NCI-H1417 (cell line): ENCODE results near the gene MARF1.
"Not testable (repeated sequence)": the region's sequence is repeated elsewhere in the genome, so short reads cannot be mapped to it uniquely, and the experiment has no call there.

ENCODE experiments used
- DNase-seq, 3 experiments: peaks; one replicate each; lab custom pipeline; 2025; lab: John Stamatoyannopoulos, UW

MARF1 gene, protein sequence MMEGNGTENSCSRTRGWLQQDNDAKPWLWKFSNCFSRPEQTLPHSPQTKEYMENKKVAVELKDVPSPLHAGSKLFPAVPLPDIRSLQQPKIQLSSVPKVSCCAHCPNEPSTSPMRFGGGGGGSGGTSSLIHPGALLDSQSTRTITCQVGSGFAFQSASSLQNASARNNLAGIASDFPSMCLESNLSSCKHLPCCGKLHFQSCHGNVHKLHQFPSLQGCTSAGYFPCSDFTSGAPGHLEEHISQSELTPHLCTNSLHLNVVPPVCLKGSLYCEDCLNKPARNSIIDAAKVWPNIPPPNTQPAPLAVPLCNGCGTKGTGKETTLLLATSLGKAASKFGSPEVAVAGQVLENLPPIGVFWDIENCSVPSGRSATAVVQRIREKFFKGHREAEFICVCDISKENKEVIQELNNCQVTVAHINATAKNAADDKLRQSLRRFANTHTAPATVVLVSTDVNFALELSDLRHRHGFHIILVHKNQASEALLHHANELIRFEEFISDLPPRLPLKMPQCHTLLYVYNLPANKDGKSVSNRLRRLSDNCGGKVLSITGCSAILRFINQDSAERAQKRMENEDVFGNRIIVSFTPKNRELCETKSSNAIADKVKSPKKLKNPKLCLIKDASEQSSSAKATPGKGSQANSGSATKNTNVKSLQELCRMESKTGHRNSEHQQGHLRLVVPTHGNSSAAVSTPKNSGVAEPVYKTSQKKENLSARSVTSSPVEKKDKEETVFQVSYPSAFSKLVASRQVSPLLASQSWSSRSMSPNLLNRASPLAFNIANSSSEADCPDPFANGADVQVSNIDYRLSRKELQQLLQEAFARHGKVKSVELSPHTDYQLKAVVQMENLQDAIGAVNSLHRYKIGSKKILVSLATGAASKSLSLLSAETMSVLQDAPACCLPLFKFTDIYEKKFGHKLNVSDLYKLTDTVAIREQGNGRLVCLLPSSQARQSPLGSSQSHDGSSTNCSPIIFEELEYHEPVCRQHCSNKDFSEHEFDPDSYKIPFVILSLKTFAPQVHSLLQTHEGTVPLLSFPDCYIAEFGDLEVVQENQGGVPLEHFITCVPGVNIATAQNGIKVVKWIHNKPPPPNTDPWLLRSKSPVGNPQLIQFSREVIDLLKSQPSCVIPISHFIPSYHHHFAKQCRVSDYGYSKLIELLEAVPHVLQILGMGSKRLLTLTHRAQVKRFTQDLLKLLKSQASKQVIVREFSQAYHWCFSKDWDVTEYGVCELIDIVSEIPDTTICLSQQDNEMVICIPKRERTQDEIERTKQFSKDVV (N-terminal part only)

DNA sequence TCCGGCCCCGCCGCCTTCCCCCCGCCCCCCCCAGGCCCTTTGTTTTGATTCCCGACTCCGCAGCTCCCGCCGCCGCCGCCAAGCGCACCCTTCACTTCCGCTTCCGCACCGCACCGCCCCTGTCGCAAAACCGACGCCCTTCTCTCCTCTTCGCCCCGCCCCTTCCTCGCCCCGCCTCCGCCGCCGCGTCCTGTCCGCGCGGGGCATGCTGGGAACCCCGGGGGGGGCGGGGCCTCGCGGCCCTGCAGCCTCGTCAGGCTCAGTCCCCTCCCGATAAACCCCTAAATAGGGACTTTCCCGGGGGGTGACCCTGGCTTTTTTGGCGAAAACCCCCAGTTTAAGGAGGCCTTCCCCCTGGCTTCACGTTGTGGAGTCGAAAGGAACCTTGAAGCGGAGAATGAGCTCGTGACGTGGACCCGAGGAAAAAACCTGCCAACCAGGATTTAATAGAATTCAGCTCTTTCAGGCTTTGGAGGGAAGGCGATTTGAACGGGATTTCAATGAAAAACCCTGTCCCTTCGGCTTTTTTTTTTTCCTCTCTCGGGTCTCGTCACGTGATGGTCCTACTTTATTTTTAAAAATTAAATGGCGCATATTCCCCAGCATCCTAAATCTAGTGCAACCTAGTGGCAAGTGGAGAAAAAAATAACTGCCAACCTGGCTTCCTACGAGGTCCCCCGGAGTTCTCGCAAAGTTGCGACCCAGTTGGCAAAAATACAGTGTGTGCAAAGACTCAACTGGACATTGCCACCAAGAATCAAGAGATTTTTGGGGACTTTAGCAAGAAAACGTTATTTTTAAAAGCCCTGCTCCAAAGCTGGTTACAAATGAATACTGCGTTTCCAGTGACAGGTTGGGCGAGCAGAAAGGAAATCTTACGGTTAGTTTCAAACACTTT lies at the start of gene MARF1:
Gene MARF1, minus strand, starts transcription at position 107 of the 898 bp plus-strand sequence. CDS start 3,921 bp downstream, outside the sequence.
- DNase-seq = peak; percentile 88 to 97 (median 93)

DNA sequence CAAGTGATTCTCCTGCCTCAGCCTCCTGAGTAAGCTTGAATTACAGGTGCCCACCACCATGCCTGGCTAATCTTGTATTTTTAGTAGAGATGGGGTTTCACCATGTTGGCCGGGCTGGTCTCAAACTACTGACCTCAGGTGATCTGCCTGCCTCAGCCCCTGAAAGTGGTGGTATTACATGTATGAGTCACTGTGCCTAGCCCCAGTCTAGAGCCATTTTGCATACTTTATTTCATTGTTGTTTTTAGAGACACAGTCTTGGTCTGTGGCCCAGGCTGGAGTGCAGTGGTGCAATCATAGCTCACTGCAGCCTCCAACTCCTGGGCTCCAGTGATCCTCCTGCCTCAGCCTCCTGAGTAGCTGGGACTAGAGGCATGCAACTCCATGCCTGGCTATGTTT lies 49.6 kb upstream of the MARF1 start:
- DNase-seq = not testable (repeated sequence)

DNA sequence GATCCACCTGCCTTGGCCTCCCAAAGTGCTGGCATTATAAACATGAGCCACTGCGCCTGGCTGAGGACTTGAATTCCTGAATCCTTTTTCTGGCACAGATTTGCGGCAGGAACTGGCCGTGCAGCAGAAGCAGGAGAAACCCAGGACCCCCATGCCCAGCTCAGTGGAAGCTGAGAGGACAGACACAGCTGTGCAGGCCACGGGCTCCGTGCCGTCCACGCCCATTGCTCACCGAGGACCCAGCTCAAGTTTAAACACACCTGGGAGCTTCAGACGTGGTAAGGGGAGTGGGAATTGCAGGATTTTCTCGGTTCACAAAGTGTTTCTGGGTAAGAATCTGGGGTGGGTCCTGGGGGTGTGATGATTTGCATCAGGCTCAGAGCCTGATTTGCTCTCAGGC lies 48.1 kb upstream of the MARF1 start:
- no peak for DNase-seq

DNA sequence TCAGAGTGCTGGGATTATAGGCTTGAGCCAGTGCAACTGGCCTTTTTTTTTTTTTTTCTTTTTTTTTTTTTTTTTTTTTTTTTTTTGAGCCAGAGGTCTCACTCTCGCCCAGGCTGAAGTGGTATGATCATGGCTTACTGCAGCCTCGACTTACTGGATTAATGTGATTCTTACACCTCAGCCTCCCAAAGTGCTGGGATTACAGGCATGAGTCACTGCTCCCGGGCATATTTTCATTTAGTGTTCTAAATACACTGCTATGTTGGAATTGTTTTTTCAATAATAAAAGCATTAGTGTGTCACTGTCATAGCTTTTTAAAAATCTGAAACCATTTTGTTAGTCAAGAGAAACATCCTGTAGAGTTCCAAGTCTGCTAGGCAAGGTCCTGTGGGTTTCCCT lies 47.3 kb upstream of the MARF1 start:
- no peak for DNase-seq

DNA sequence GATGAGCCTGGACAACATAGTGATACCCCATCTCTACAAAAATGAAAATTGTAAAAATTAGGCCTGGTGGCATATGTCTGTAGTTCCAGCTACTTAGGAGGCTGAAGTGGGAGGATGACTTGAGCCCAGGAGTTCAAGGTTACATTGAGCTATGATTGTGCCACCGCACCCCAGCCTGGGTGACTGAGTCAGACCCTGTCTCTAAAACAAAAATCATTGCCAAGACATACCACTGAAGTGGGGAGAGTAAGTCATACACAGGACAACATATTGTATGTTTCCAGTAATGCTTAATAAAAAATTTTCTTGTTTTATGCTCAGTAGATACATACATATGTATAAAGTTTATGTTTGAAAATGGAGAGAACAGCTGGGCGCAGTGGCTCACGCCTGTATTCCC lies 46.3 kb upstream of the MARF1 start:
- DNase-seq = no peak

DNA sequence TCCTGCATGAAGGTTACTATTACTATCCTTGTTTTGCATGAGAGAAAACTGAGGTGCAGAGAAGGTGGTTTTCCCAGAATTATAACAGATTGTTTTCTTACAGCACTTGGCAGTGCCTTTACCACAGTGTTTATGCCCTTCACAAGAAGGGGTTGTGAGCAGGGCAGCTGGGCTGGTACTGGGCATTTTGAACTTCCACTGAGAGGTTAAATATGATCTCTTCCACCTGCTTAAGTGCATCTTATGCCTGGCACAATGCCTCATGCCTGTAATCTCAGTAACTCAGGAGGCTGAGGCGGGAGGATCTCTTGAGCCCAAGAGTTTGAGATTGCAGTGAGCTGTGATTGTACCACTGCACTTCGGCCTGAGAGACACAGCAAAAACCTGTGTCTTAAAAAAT lies 43.3 kb upstream of the MARF1 start:
- DNase-seq = no peak

DNA sequence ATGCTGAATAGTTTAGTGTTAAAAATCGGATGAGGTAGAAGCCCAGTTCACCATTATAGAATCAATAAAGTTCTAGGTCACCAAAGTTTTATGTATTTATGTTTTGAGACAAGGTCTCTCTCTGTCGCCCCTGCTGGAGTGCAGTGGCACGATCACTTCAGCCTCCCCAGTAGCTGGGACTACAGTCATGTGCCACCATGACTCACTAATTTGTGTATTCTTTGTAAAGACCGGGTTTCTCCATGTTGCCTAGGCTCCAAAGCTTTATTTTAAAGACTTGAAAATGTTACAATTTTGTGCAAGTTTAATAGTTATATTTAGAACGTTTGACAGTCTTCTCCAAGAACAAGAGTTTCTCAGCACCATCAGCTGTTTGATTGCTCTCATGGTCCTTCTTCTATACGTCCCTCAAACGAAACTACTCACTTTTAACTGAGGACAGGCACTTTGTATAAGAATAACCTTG lies 39.2 kb upstream of the MARF1 start:
- DNase-seq = no peak

DNA sequence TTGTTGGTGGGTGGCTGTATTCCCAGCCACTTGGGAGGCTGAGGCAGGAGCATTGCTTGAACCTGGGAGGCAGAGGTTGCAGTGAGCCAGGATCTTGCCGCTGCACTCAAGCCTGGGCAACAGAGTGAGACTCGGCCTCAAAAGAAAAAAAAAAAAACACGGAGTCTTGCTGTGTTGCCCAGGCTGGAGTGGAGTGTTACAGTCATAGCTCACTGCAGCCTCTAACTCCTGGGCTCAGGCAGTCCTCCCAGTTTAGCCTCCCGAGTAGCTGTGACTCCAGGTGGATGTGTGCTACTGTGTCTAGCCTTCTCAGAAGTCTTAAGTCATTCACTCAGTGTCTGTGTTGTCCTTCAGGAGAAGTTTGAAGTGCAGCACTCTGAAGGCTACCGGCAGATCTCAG lies 34.5 kb upstream of the MARF1 start:
- DNase-seq = no peak

DNA sequence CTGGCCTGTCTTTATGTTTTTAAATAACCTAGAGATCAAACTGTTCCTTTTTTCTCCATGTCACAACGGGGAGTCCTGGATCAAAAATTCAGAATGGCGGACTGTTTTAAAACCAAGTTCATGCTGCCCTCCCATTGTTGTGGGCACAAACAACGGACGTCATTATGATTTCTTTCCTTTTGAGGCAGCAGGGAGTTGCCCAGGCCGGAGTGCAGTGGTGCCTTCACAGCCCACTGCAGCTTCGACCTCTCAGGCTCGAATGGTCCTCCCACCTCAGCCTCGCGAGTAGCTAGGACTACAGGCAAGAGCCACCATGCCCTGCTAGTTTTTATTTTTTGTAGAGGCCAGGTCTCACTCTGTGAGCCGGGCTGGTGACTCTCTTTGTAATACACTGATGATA lies 33.6 kb upstream of the MARF1 start:
- DNase-seq = no peak

DNA sequence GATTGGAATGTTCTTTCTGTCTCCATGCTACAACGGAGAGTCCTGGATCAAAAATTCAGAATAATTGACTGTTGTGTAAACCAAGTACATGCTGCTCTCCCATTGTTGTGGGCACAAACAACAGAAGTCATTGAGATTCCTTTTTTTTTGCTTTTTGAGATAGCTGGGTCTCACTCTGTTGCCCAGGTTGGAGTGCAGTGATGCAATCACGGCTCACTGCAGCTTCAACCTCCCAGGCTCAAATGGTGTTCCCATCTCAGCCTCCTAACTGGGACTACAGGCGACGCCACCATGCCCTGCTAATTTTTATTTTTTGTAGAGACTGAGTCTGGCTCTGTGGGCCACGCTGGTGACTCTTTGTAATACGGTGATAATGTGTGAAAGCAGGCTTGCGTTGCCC lies 31.6 kb upstream of the MARF1 start:
- DNase-seq = no peak

DNA sequence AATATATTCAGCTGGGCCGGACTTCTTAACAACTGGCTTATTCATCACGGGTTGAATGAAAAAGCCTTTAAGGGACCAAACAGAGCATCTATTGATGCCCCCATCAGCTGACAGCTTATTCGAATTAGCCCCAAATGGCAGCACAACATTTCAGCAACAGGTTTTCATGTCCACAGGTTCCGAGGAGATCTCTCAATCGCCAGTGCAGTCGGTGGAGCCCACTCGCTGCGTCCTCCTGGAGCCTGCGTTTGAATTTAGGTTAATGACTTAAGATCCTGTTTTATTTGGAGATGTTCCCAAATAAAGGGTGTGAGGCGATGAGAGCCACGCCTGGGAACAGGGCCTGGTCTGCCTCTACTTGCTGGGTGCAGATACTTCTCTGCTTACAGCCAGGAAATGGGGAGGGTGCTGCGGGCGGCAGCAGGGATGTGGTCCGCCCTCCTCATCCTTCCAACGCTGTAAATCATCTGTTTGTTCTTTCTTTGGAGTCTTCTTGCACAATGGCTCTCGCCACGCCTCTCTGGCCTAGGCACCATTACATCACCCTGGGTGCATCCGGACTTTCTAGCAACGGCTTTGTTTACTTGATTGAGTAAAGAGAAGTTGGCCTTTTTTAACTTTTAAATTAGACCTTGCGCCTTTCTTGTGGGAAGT lies 29.7 kb upstream of the MARF1 start:
- DNase-seq = peak in 2 of 3 experiments; percentile 43 to 57

DNA sequence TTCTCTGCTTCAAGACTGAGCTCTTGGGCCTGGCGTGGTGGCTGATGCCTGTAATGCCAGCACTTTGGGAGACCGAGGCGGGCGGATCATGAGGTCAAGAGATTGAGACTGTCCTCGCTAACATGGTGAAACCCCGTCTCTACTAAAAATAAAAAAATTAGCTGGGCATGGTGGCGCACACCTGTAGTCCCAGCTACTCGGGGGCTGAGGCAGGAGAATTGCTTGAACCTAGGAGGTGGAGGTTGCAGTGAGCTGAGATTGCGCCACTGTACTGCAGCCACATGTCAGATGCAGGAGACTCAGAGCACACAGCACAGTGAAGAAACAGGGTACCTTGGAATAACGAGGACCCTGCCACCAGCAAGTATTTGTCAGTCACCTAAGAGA lies 29.2 kb upstream of the MARF1 start:
- not testable (repeated sequence) for DNase-seq

DNA sequence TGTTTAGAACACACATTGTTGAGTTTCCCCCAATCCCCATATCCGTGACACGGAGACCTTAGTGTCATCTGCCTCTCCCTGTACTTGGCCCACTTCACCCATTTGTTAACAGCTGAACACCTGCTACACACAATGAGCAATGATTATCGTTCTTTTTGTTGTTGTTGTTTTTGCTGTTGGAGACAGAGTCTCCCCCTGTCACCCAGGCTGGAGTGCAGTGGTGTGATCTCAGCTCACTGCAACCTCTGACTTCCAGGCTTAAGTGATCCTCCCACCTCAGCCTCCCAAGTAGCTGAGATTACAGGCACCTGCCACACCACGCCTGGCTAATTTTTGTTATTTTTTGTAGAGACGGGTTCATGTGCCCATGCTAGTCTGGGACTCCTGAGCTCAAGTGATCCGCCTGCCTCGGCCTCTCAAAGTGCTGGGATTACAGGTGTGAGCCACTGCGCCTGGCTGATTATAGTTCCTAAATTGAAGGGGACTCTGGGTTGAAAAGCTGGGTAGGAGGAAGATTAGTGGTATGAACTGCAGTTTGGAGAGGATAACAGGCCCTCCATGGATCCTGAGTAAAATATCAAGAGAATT lies 28.7 kb upstream of the MARF1 start:
- no peak for DNase-seq

DNA sequence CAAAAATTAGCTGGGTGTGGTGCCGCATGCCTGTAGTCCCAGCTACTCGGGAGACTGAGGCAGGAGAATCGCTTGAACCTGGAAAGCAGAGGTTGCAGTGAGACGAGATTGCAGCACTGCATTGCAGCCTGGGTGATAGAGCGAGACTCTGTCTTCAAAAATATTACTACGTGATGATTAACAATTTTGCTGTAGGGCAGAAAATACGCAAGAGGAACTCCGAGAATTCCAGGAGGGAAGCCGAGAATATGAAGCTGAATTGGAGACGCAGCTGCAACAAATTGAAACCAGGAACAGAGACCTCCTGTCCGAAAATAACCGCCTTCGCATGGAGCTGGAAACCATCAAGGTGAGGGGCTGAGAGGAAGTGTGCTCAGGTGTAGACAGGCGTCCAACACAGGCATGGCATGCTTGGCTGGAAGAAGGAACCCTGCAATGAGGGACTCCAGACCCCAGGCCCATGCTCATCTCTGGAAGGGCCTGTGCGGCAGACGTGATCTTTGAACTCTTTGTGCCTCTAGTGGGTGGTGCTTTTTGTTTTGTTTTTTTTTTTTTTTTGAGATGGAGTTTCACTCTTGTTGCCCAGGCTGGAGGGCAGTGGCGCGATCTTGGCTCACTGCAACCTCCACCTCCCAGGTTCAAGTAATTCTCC lies 24.3 kb upstream of the MARF1 start:
- no peak for DNase-seq

DNA sequence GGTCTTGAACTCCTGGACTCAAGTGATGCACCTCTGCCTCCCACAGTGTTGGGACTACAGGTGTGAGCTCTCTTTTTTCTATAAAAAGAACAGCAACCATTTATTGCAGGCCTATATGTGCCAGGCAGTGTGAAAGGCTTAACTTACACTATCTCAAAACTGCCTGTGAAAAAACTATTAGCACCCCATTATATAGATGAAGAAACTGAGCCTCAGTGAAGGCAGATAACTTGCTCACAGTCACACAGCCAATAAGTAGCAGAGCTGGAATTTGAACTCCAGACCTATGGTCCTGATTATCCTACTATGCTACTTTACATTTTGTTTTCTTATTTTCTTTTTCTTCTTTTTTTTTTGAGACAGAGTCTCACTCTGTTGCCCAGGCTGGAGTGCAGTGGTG lies 22.2 kb upstream of the MARF1 start:
- DNase-seq = no peak

DNA sequence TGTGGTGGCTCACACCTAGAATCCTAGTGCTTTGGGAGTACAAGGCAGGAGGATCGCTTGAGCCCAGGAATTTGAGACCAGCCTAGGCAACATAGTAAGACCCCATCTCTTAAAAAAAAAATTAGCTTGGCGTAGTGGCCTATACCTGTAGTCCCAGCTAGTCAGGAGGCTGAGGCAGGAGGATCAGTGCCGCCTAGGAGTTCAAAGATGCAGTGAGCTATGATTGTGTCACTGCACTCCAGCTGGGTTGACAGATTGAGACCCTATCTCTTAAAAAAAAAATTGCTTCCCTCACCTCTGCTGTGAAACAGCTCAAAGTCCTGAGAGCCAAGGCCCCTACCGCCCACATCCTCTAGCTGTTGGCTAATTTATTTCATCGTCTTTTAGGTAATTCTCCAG lies 17.2 kb upstream of the MARF1 start:
- no peak for DNase-seq

DNA sequence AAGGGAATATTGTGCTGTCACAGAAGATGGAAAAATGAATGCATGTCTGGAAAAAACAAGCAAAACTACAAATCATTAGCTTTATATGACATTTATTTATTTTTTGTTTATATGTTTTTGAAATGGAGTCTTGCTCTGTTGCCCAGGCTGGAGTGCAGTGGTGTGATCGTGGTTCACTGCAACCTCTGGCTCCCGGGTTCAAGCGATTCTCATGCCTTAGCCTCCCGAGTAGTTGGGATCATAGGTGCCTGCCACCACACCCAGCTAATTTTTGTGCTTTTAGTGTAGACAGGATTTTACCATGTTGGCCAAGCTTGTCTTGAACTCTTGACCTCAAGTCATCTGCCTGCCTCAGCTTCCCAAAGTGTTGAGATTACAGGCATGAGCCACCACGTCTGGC lies 15.6 kb upstream of the MARF1 start:
- no peak for DNase-seq

DNA sequence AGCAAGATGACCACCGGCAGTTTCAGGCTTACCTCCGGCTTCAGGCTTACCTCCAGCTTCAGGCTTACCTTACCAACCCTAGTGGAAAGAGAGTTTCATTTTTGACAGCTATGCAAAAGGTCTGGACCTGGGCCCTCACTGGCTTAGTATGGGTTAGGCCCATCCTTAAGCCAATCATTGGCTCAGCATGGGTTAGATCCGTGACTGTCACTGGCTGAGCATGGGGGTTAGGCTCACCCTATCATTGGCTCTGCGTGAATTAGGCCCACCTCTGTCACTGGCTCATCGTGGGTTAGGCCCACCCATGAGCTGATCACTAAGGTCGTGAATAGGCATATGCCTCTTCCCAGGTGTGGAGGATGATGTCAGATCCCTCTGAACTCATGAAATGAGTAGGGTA lies 15.2 kb upstream of the MARF1 start:
- DNase-seq = no peak

DNA sequence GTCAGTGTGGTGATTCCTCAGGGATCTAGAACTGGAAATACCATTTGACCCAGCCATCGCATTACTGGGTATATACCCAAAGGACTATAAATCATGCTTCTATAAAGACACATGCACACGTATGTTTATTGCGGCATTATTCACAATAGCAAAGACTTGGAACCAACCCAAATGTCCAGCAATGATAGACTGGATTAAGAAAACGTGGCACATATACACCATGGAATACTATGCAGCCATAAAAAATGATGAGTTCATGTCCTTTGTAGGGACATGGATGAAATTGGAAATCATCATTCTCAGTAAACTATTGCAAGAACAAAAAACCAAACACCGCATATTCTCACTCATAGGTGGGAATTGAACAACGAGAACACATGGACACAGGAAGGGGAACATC lies 12.6 kb upstream of the MARF1 start:
- not testable (repeated sequence) for DNase-seq

DNA sequence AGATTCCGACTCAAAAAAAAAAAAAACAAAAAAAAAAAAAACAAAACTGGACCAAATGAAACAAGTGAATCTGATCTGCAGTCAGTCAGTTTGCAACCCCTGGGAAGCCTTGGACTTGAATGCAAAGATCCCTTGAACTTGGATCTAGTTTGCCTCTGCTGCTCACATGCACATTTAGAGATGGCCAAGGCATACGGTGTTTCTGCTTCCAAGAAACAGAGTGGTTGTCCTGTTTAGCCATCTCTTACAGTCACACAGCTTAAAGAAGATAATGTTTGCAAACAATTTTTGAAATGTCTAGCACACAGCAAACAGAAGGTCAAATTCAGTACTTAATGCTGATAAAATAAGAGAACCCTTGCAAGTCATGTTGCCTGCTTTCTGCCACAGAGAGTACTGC lies 11.6 kb upstream of the MARF1 start:
- DNase-seq = no peak
